Measurements from ENCODE around the gene TM2D3.

DNA sequence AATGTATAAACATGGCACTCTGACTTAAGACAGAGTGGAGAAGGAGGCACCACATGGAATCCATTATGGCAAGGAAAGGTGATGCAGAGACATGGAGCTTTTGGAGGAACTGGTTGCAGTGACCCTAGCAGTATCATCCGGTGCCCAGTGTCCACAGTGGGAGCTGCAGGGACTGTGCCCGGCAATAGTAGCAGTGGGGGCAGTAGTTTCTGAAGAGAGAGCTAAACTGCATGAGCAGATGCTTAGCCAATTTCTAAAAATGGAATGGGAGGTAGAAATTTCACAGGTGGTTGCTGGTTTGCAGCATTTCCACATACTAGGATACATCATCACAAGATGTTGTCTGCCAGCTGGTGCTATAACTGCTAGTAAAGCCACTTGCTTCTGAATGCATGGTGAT is 7.8 kb upstream of the TM2D3 start:
- TF ChIP-seq L3MBTL2 (conservative IDR thresholded peaks at IDR 0.05) (no peak), SP1 (IDR thresholded peaks at IDR 0.05) (no peak)

Data from HEK293T (cell line).